SH-SY5Y (cell line): Measurements from ENCODE around the gene OPCML.

Experiments
- GATA2 ChIP-seq: IDR thresholded peaks from 2 replicates; pipeline ENCODE4 v1.6.1; 2011; ENCODE audit warnings: mild to moderate bottlenecking, low read depth, low read length
- GATA3 ChIP-seq: IDR thresholded peaks from 2 replicates; pipeline ENCODE4 v1.6.1; 2011; ENCODE audit warnings: low read depth, mild to moderate bottlenecking, low read length, moderate library complexity

Gene OPCML

DNA sequence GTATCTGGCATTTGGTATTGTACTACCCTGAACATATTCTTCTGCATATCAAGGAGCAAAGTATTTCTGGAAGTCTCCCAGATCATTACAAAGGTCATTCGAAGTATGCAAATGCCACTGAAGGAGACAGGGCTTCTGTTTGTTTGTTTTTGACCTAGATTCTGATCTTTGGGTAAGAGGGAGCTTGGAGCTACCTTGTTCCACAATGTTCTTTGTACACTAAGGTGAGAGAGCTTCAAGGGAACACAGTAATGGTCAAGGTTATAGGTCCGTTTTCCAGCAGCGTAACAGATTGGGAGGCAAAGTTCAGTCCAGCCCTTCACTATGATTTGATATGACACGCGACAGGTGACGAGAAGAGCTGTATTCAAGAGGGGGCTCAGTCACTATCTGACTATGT, 10.0 kb downstream of the OPCML start:
- TF ChIP-seq GATA3 (no peak), GATA2 (no peak)

DNA sequence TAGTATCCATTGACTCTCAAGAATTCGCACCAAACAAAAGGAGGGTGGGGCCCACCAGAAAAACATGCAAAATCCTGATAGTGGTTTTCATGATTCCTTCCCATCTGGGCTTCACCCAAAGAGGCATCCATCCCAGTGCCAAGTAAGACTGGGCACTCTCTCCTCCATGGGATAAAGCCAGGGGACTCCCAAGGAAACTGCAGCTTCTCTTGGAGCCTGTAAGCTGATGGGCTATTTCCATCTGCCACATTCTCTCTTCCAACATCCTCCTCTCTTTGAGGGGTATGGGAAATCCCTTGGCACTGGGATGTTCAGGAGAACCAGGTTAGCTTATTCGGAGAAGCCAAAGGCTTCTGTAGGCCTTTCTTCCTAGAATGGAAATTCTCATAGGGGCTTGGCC, 10.8 kb downstream of the OPCML start:
- TF ChIP-seq GATA3, result no peak

DNA sequence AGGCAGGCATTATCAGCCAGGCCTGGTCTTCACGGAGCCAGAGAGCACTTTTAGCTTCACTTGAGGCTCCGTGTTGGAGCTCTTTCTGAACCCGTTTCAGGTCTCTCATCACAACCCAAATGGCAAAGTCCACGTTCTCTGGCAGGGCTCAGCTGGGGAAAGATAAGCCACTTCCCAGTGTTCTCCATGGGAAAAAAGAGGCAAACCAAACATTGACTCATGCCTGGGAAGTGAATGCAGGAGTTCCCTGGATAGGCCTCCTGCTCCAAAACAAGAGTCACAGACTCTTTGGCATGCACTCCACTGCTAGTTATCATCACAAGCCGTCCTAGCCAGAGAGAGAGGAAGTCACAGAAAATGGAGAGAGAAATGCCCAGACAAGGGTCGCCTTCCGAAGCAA, 11.6 kb downstream of the OPCML start:
- no peak for TF ChIP-seq GATA2
- TF ChIP-seq GATA3, result no peak

DNA sequence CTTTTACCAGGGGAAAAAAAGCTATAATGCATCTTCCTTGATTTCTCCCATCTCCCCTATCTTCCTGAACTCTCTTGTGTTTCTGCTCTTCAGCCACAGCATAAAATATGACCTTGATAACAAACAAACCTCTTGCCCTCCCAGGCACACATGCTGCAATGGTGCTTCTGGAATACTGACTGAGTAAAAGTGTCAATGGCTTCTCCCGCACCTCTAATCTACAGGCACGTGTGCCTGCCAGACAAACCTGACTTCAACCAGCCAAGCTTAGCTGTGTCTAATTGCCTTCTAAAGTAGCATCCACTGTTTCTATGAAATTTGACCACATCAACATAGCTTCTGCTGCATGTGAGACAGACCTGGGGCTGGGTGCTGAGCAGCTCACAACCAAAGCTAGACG, 12.7 kb downstream of the OPCML start:
- TF ChIP-seq GATA2 (no peak), GATA3 (no peak)

DNA sequence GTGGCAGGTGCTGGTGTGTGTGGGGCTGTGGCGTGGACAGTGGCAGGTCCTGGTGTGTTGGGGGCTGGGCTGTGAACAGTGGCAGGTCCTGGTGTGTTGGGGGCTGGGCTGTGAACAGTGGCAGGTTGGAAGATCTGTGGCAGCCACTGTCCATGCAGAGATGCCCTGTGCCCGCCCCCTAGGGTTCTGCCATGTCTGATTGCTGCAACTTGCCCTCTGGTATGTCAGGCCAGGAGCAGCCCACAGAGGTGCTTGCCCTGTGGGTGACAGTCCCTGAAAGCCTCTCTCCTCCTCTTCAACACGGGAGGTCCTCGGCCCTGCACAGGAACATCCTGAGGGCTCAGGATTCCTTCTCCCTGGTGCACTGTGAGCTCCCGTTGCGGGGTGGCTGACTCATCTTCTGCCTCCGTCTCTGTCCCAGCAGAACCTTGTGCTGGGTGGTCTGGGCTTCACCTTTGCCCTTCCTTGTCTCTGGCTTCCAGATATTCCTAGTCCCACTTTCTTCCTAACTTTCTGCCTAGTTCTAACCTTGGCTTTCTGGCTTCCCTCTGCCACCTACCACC, 13.5 kb downstream of the OPCML start:
- no peak for TF ChIP-seq GATA2
- no peak for TF ChIP-seq GATA3

DNA sequence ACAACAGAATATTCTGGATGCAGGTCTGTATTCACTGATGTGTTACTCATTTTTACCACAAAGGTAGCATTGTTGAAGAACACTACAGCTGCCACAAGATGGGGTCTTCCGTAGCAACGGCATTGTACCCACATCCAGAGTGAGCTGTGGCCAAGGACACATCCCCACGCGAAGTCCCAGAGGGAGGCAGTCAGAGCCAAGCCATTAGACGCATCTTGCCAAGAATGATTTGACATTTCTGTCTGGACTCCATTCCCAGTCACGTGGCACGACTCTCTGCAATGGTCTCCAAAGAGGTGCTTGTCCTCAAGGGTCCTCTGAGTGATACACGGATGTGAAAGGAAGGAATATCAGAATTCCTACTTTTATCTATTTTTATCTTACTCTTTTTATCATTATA, 15.5 kb downstream of the OPCML start:
- no peak for TF ChIP-seq GATA3
- TF ChIP-seq GATA2, result no peak

DNA sequence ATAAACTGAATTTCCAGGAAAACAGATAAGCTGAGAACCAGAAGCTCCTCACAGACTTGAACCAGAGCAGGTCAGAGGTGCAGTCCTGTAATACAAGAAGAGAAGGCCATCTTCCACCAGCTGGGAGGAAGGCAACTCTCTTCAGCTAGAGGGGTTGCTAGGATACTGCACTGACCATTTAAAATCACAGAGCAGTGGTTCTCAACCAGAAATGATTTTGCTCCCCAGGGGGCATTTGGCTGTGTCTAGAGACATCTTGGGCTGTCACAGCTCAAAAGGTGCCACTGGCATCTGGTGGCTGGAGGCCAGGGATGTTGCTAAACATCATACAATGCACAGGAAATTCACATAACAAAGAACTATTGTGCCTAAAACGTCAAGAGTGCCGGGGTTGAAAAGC, 17.2 kb downstream of the OPCML start:
- TF ChIP-seq GATA2, result no peak
- no peak for TF ChIP-seq GATA3

DNA sequence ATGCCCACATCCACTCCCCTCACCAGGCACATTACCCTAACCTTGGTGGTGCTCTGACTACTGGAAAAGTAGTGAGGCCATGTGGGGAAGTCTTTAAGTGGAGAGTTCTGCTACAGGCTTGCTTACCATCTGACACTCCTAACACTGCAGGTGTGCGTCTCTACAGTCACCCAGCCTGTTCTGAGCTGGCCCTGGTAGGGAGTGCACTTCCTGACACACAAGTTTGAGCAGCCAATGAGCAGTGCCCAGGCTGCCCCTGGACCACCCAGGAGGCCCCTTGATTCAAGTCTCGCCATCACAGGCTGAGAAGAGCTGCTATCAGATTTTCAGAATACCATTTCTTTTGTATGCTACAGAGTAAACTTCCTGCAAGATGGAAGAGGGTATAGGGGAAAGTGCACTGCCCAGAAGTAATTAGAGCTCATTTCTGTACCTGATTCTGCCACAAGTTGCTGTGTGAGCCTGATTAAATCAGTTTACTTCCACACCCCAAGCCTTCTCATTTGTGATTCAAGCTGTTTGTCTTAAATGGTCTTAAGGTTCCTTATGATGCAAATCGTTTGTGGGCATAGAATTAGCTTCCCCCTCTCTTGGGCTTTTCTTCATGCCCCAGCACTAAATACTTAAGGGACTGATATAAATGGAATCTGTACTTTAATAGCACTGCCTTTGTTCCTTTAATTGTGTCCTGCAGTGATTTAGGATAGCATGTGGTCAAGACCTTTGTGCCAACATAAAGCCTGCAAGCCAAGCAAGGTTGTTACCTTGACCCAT, 22.2 kb downstream of the OPCML start:
- TF ChIP-seq GATA3 (no peak), GATA2 (no peak)

DNA sequence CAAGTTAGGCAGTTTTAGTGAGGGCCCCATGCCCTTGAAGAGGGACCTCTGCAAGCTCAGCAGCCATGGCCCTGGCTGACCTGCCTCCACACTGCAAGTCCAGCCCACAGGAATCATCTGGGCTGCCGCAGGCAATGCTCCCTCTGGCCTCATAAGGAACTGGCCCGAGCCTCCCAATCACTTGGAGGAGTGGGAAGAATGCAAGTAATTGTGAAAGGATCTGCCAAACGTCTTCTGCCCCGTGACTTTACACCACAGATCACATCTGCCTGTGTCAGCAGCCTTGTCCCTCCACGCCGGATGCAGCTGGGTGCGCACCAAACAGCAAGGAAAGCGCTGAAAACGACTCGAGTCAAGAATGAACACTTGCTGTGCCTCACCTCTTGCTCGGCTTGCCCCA, 23.8 kb downstream of the OPCML start:
- no peak for TF ChIP-seq GATA2
- TF ChIP-seq GATA3, result no peak

DNA sequence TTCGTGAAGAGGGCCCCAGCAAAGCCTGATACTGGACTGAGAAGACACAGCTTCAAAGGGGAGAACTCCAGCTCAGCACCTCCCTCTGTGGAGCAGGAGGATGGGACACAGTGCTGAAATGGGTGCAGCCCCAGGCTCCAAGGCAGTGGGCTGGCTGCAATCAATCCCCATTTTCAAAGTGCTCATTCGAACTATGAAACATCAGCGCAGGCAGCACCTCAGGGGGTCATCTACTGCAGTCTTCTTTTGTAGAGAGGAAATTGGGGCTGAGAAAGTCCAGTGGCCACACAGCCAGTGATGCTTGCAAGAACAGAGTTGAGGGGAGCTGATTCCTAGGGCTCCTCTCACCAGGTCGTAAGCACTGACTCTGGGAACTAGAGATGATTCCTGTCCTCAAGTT, 25.1 kb downstream of the OPCML start:
- TF ChIP-seq GATA3, result no peak
- no peak for TF ChIP-seq GATA2

DNA sequence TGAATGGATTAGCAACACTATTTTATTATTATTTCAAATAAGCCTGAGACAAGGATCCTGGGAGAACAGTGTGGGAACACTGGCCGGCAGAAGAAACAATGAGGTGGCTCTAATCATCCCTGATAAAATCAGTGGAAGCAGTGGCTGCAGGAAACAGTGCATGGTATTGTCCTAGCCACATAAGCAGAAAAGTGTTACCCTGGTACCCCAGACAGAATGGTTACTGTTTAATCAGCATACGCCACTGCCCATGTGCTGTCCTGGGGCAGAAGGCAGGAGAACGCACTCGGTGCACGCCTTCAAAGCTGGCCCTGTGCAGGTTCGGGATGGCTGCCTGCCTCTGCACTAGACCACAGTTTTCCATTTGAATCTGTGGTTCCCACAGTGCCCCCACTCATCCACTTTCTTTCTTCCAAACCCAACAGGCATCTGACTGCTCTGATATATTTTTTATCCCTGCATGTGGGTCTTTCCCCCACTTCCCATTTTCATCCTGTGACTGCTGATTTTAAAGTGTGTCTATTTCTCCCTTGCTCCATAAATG, 25.7 kb downstream of the OPCML start:
- TF ChIP-seq GATA2 (no peak), GATA3 (no peak)

DNA sequence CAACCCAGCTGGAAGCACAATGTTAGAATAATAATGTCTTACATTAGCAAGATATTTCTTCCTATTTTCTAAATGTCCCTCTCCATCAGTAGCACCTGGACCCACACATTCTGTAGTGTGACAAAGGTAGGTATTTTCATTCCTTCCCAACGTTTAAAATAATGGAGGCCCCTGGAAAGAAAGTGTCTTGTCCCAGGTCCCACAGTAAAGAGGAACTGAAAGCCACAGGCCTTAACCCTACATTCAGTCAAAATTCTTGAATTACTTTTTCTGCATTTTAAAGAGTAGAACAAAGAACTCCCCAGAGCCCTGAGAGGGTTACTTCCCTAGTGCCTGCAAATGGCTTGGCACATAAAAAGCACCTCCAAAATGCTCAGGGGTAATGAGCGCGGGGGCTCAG, 26.3 kb downstream of the OPCML start:
- TF ChIP-seq GATA2 (no peak), GATA3 (no peak)

DNA sequence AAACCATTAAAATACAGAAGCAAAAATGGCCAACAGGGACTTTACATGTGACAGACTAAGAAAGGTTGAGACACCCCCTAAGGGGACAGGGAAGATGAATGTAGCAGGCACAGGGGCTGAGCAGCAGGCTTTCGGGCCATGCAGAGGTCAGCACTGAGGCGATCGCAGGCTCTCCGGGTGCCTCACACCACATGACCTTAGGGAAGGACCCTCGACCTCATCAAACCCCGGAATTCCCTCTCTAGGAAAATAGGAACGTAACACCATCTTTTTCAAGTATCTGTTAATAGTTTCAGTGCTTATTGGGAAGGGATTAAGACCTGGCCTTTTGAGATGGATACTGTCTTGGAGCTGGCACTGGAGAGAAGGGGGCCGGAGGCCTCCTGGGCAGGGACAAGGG, 27.4 kb downstream of the OPCML start:
- no peak for TF ChIP-seq GATA3
- TF ChIP-seq GATA2, result no peak

DNA sequence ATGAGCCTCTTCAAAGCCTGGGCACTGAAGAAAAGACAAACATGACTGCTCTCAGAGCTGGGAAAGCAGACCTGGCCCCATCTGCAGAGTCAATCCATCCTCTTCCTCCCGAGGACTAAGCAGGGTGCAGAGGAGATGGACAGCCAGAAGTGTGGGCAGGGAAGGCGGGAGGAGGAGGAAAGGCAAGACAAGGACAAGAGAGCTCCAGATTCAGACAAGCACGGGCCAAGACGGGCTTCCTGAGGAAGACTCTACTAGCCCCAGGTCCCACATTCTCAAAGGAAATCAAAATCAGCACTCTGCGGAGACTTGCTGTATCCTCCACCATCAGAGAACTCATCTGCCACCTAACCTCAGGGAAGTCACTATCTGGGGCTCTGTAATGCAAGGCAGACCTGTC, 28.5 kb downstream of the OPCML start:
- TF ChIP-seq GATA2, result no peak
- TF ChIP-seq GATA3, result no peak

DNA sequence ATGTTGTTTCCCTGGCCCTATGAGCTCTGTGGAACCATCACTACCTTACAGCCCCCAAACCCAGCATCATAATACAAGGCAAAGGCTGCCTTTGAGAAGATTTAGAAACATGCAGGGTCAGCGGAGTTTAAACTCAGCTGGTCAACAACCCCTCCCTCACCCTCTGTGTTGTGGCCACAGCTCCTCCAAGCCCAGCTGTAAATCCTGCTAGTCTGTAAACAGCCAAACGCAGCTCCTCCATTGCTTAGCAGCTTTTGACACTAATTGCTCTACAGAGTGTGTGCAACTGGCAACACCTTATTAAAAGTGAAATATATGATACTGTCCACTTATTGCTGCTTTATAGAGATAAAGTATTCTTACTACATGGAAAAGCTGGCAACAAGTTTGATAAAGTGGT, 29.1 kb downstream of the OPCML start:
- TF ChIP-seq GATA2 (no peak), GATA3 (no peak)

DNA sequence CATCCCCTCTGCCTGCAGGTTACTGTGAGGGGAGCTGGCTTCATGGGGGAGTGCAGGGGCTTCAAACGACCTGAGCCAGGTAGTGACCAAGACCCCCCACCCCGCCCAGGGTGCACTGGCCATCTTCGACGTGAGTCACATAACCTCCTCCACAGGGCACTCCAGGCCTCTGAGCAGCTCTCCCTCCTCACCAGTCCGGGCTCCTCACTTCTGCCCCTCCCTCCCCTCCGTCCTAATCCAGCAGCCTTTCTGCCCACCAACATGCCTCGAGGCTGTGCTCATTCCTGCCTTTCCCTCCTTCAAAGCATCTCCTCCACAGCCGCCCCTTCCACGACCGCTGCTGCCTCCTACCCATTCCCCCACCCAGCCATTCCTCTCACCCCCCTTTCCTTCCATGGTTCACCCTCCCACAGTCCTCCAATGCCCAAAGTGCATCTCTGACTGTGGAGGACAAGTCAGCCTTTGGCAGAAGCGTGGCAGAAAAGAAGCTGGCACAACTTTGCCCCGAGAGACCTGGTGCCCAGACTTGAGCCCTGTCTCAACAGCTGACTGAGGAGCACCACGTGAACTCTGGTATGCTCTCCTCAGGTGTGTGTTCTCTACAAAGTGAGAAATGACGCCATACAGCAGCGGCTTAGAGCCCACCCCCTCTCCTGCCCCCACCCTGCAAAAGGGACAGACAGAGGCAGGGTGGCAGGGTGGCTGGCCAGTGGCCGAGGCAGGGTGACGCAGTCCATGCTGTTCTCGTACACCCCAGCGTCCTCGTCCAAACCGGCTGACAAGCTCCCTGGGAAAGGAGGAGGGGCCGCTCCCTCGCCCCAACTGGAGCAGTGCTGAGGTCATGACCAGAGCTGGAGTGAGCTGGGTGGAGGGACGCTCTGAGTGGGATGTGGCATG, 30.4 kb downstream of the OPCML start:
- TF ChIP-seq GATA3, result no peak
- TF ChIP-seq GATA2, result no peak

DNA sequence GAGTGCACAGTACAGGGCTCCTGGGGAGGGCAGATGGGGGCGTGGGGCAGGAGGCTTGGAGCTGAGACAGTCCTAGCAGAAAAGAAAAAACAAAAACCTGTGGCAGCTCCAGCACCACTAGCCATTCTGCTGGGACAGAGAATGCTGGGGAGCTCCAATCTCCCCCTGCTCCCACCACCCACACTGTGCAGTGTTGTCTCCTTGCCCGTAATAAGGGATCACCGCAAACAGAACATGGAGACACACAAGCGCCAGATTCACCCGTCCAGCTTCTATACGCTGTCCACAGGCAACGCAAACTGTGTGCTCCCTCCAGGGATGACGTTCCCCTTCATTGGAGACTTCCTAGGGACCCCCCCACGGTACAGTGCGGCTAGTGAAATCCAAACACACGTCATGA, 31.4 kb downstream of the OPCML start:
- TF ChIP-seq GATA2, result no peak
- no peak for TF ChIP-seq GATA3
